ENCODE results near the gene IGSF11.
"Not testable (repeated sequence)": the region's sequence is repeated elsewhere in the genome, so short reads cannot be mapped to it uniquely, and the experiment has no call there.

IGSF11 gene

DNA sequence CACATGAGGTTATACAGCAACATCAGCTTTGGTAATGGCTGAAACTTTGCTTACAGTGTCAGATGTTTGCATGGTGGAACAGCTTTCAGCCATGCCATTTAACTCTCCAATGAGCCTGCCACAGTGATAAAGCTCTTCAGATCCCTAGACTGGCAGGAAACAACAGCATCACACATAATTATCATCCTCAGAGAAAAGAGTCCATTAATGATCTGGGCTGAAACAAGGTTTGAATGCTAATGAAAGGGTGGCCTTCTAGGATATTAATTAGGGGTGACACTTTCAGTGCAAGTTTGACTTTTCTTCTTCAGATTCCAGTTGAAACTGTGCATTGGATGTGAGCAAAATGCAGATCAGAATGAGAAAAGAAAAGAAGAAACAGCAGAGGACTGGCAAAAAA lies 166.6 kb downstream of the IGSF11 start:
- H3K27me3 ChIP-seq, result no peaks in the 10 kb centered on the region
- TF ChIP-seq, protein P1, sequence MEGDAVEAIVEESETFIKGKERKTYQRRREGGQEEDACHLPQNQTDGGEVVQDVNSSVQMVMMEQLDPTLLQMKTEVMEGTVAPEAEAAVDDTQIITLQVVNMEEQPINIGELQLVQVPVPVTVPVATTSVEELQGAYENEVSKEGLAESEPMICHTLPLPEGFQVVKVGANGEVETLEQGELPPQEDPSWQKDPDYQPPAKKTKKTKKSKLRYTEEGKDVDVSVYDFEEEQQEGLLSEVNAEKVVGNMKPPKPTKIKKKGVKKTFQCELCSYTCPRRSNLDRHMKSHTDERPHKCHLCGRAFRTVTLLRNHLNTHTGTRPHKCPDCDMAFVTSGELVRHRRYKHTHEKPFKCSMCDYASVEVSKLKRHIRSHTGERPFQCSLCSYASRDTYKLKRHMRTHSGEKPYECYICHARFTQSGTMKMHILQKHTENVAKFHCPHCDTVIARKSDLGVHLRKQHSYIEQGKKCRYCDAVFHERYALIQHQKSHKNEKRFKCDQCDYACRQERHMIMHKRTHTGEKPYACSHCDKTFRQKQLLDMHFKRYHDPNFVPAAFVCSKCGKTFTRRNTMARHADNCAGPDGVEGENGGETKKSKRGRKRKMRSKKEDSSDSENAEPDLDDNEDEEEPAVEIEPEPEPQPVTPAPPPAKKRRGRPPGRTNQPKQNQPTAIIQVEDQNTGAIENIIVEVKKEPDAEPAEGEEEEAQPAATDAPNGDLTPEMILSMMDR (IDR thresholded peaks at IDR 0.05), result no peak
- no peaks in the 10 kb centered on the region for H3K4me1 ChIP-seq (ENCODE audit: control insufficient read depth in 1 of 2, insufficient read depth in 1 of 2, low read depth in 1 of 2, low read length in 1 of 2)
- H3K27ac ChIP-seq, result no peak overlapping the region
- H3K36me3 ChIP-seq, result no peaks in the 10 kb centered on the region
- H3K9me3 ChIP-seq, result no peaks in the 10 kb centered on the region
- no peak overlapping the region for H3K4me3 ChIP-seq (ENCODE audit: low read depth in 1 of 2, low read length in 1 of 2)

DNA sequence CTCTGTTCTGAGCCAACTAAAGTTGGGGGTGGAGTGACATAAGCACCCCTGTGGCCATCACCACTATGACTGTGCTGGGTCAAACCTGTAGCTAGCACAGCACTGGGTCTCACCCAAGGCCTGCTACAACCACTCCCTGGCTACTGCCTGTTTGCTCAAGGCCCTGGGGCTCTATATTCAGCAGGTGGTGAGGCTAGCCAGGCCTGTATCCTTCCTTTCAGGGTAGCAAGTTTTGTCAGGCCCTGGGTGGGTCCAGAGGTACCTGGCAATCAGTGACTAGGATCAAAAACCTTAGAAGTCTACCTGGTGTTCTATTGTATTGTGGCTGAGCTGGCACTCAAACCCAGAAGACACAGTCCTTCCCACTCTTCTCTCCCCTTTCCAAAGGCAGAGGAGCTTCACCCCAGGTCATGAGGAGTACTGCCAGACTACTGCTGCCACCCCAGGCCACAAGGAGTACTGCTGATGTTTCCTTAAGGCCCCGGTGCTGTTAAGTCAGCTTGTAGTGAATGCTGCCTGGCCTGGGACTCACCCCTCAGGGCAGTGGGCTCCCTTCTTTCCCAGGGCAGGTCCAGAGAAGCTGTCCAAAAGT lies 170.8 kb downstream of the IGSF11 start:
- no peaks in the 10 kb centered on the region for H3K4me1 ChIP-seq (ENCODE audit: control insufficient read depth in 1 of 2, insufficient read depth in 1 of 2, low read depth in 1 of 2, low read length in 1 of 2)
- TF ChIP-seq, protein P1 (IDR thresholded peaks at IDR 0.05), result no peak
- H3K27me3 ChIP-seq, result no peaks in the 10 kb centered on the region
- H3K27ac ChIP-seq, result no peak overlapping the region
- H3K9me3 ChIP-seq, result no peaks in the 10 kb centered on the region
- H3K36me3 ChIP-seq, result no peaks in the 10 kb centered on the region
- no peak overlapping the region for H3K4me3 ChIP-seq (ENCODE audit: low read depth in 1 of 2, low read length in 1 of 2)

DNA sequence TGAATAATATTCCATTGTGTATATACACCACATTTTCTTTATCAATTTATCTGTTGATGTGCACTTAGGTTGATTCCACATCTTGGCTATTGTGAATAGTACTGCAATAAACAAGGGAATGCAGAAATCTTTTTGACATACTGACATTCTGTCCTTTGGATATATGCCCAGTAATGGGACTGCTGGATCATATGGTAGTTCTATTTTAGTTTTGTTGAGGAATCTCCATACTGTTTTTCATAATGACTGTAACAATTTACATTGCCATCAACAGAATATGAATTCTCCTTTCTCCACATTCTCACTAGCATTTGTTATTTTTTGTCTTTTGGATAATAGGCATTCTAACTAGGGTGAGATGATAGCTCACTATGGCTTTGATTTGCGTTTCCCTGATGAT lies 174.7 kb downstream of the IGSF11 start:
- H3K27ac ChIP-seq, result no peak overlapping the region
- no peaks in the 10 kb centered on the region for H3K4me1 ChIP-seq (ENCODE audit: control insufficient read depth in 1 of 2, insufficient read depth in 1 of 2, low read depth in 1 of 2, low read length in 1 of 2)
- H3K9me3 ChIP-seq, result no peaks in the 10 kb centered on the region
- no peak overlapping the region for H3K4me3 ChIP-seq (ENCODE audit: low read depth in 1 of 2, low read length in 1 of 2)
- H3K27me3 ChIP-seq, result no peaks in the 10 kb centered on the region
- H3K36me3 ChIP-seq, result no peaks in the 10 kb centered on the region
- TF ChIP-seq, protein P1 (IDR thresholded peaks at IDR 0.05), result no peak

DNA sequence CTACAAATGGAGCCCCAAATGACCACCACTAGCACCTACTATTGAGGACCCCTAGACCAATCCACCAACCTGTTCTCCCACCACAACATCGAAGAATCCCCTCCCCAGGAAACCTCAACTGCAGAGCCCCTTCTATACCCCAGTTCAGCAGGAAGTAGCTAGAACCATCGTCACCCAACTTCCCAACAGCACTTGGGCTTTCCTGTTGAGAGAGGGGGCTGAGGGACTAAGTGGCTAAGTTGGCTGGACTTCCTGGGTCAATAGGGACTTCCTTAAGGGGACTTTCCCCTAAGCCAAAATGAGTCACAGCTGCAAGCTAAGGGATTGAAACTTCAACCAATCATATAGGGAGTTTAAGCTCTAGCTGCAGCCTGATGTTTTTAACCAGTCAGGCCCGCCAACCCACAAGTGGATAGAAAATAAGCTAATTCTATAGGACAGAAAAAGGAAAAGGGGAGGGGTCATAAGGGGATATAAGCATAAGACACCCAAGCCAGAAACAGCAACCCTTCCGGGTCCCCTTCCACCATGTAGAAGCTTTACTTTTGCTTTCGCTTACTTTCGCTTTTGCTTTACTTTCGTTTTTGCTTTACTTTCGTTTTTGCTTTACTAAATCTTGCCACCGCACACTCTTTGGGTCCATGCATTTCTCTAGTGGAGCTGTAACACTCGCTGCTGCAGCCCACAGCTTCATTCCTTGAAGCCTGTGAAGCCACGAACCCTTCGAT lies 183.0 kb downstream of the IGSF11 start:
- H3K9me3 ChIP-seq; H3K27ac ChIP-seq; H3K27me3 ChIP-seq; H3K4me3 ChIP-seq (ENCODE audit: low read depth in 1 of 2, low read length in 1 of 2); H3K36me3 ChIP-seq; H3K4me1 ChIP-seq (ENCODE audit: control insufficient read depth in 1 of 2, insufficient read depth in 1 of 2, low read depth in 1 of 2, low read length in 1 of 2): not testable (repeated sequence)

DNA sequence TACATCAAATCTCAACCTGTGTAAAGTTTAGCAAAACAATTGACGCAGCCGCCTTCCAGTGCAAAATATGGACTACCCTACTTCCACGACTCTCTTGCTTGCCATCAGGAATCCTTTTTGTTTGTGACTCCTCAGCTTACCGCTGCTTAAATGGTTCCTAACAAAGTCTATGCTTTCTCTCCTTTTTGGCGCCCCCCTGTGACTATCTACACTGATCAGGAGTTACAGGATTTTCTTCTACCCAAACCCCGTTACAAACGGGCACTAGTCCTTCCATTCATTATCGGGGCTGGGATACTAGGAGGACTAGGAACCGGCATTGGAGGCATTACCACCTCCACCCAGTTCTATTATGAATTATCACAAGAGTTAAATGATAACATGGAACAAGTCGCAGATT lies 184.0 kb downstream of the IGSF11 start:
- Histone ChIP-seq H3K4me3 (ENCODE audit: low read depth in 1 of 2, low read length in 1 of 2) (no peak overlapping the region), H3K27me3 (no peaks in the 10 kb centered on the region), H3K9me3 (no peaks in the 10 kb centered on the region), H3K27ac (no peak overlapping the region), H3K4me1 (ENCODE audit: control insufficient read depth in 1 of 2, insufficient read depth in 1 of 2, low read depth in 1 of 2, low read length in 1 of 2) (no peaks in the 10 kb centered on the region), H3K36me3 (no peaks in the 10 kb centered on the region)
- TF ChIP-seq, protein P1 (IDR thresholded peaks at IDR 0.05), result no peak

All from neutrophil (primary cell).